ENCODE results near the gene KRT25. TPM values are rescaled to one million over a fixed set of nuclear protein-coding genes. Genes with fewer than 3 reads are reported as not detected.

KRT25 gene
- total and polyA plus RNA-seq, 2 experiments from 2014 or later, result not detected

GRCh38 chr17:40796846-40797245 is 41.7 kb upstream of the KRT25 start:
- Histone ChIP-seq H3K4me1 (ENCODE audit: low read depth) (no peaks in the 10 kb centered on the region), H3K27ac (no peak overlapping the region), H3K36me3 (no peaks in the 10 kb centered on the region), H3K9me3 (ENCODE audit: low read depth) (no peaks in the 10 kb centered on the region), H3K4me3 (no peak overlapping the region), H3K27me3 (peaks cover 53% of the 10 kb centered on the region)
- TF ChIP-seq CTCF (IDR thresholded peaks at IDR 0.05; ENCODE audit: low read depth, low read length), result no peak
- no peak for DNase-seq (ENCODE audit: low read depth in 1 of 2, low spot score in 1 of 2)

GRCh38 chr17:40795019-40795667 is 40.0 kb upstream of the KRT25 start:
- Histone ChIP-seq H3K9me3 (ENCODE audit: low read depth) (no peaks in the 10 kb centered on the region), H3K27me3 (peaks cover 36% of the 10 kb centered on the region), H3K36me3 (no peaks in the 10 kb centered on the region), H3K27ac (no peak overlapping the region), H3K4me1 (ENCODE audit: low read depth) (no peaks in the 10 kb centered on the region), H3K4me3 (no peak overlapping the region)
- TF ChIP-seq CTCF (IDR thresholded peaks at IDR 0.05; ENCODE audit: low read depth, low read length), result no peak
- DNase-seq (ENCODE audit: low read depth in 1 of 2, low spot score in 1 of 2), result no peak

- no peak overlapping the region for H3K4me3 ChIP-seq
- H3K36me3 ChIP-seq, result no peaks in the 10 kb centered on the region
- H3K9me3 ChIP-seq (ENCODE audit: low read depth), result no peaks in the 10 kb centered on the region
- DNase-seq (ENCODE audit: low read depth in 1 of 2, low spot score in 1 of 2), result no peak
- no peaks in the 10 kb centered on the region for H3K4me1 ChIP-seq (ENCODE audit: low read depth)
- H3K27me3 ChIP-seq, result peaks cover 29% of the 10 kb centered on the region
- no peak overlapping the region for H3K27ac ChIP-seq
- no peak for TF ChIP-seq CTCF (IDR thresholded peaks at IDR 0.05; ENCODE audit: low read depth, low read length)
These were observed 39.3 kb upstream of the KRT25 start for GRCh38 chr17:40794466-40794865.

GRCh38 chr17:40793832-40794231 is 38.7 kb upstream of the KRT25 start:
- Histone ChIP-seq H3K4me1 (ENCODE audit: low read depth) (no peaks in the 10 kb centered on the region), H3K27ac (no peak overlapping the region)
- TF ChIP-seq CTCF (IDR thresholded peaks at IDR 0.05; ENCODE audit: low read depth, low read length), result no peak

GRCh38 chr17:40791787-40792436 is 36.8 kb upstream of the KRT25 start:
- Histone ChIP-seq H3K4me1 (ENCODE audit: low read depth) (no peaks in the 10 kb centered on the region), H3K36me3 (no peaks in the 10 kb centered on the region), H3K4me3 (no peak overlapping the region), H3K9me3 (ENCODE audit: low read depth) (no peaks in the 10 kb centered on the region), H3K27me3 (peaks cover 17% of the 10 kb centered on the region), H3K27ac (no peak overlapping the region)
- TF ChIP-seq CTCF (IDR thresholded peaks at IDR 0.05; ENCODE audit: low read depth, low read length), result peak; percentile 71
- DNase-seq (ENCODE audit: low read depth in 1 of 2, low spot score in 1 of 2), result peak; percentile 40 to 62

More at GRCh38 chr17:40793832-40794231, 38.7 kb upstream of the KRT25 start:
- Histone ChIP-seq H3K9me3 (ENCODE audit: low read depth) (no peaks in the 10 kb centered on the region), H3K27me3 (peaks cover 25% of the 10 kb centered on the region), H3K36me3 (no peaks in the 10 kb centered on the region), H3K4me3 (no peak overlapping the region)
- DNase-seq (ENCODE audit: low read depth in 1 of 2, low spot score in 1 of 2), result no peak
